Activated naive CD8-positive, alpha-beta T cell treated with anti-CD3 and anti-CD28 coated beads, Interleukin-2, amount 10 ng/mL, durations not matched to agents 7 days and 5 days (primary cell): ENCODE data around the gene PSMF1. TPM values are rescaled to one million over a fixed set of nuclear protein-coding genes. Genes with fewer than 3 reads are reported as not detected.
"Not testable (repeated sequence)": the region's sequence is repeated elsewhere in the genome, so short reads cannot be mapped to it uniquely, and the experiment has no call there.

ENCODE experiments used
- ATAC-seq: fragments of 150-1000 bp; cut with Tn5 transposase; one replicate; pipeline ENCODE4 v1.10.0; 2021; ENCODE audit warnings: low read depth, moderate library complexity
- POLR2A ChIA-PET: fragments of 350-600 bp; sonication (Branson Sonifier 250); formaldehyde crosslinking; loops from one replicate; lab custom pipeline; 2021; ENCODE audit warnings: antibody characterized with exemption; lab: Charles Lee
- DNase-seq: peaks from one replicate; pipeline ENCODE4 v3.0.0; 2021
- H3K27ac Mint-ChIP-seq: one replicate; pipeline ENCODE4 v1.8.0; 2022; ENCODE audit warnings: mild to moderate bottlenecking, mixed read lengths
- H3K27me3 Mint-ChIP-seq: one replicate; pipeline ENCODE4 v1.8.0; 2022; ENCODE audit warnings: mild to moderate bottlenecking, moderate library complexity, mixed read lengths
- H3K36me3 Mint-ChIP-seq: one replicate; pipeline ENCODE4 v1.8.0; 2021; ENCODE audit warnings: mild to moderate bottlenecking, mixed read lengths
- H3K4me1 Mint-ChIP-seq: one replicate; pipeline ENCODE4 v1.8.0; 2021; ENCODE audit warnings: mixed read lengths
- H3K4me3 Mint-ChIP-seq: one replicate; pipeline ENCODE4 v1.8.0; 2022; ENCODE audit warnings: mild to moderate bottlenecking, moderate library complexity, mixed read lengths
- H3K9me3 Mint-ChIP-seq: one replicate; pipeline ENCODE4 v1.8.0; 2021; ENCODE audit warnings: mixed read lengths
- total RNA-seq, 2 experiments: library from RNA; stranded (reverse); gene quantifications; one replicate each; pipeline ENCODE4 v1.2.3, GENCODE V29; 2021

The PSMF1 gene
- total RNA-seq, 2 experiments from 2014 or later, result 126 to 127 TPM

GRCh38 chr20:1130058-1130694 is 11.8 kb downstream of the PSMF1 start:
- H3K4me3 Mint-ChIP-seq, result no peak overlapping the region
- peaks cover 63% of the 10 kb centered on the region for H3K36me3 Mint-ChIP-seq
- H3K27me3 Mint-ChIP-seq, result no peaks in the 10 kb centered on the region
- DNase-seq (no peak), ATAC-seq (no peak)
- POLR2A ChIA-PET, result no interaction called here
- H3K9me3 Mint-ChIP-seq, result peaks cover 1% of the 10 kb centered on the region
- no peak overlapping the region for H3K27ac Mint-ChIP-seq
- H3K4me1 Mint-ChIP-seq, result peaks cover 18% of the 10 kb centered on the region

GRCh38 chr20:1130847-1131246 is 12.4 kb downstream of the PSMF1 start:
- DNase-seq (no peak), ATAC-seq (no peak)
- no peak overlapping the region for H3K27ac Mint-ChIP-seq
- POLR2A ChIA-PET, result no interaction called here
- peaks cover 1% of the 10 kb centered on the region for H3K9me3 Mint-ChIP-seq
- H3K4me3 Mint-ChIP-seq, result no peak overlapping the region
- peaks cover 67% of the 10 kb centered on the region for H3K36me3 Mint-ChIP-seq
- peaks cover 16% of the 10 kb centered on the region for H3K4me1 Mint-ChIP-seq
- H3K27me3 Mint-ChIP-seq, result no peaks in the 10 kb centered on the region

- no peak for ATAC-seq
- no peak for DNase-seq
- no peak overlapping the region for H3K4me3 Mint-ChIP-seq
- peaks cover 15% of the 10 kb centered on the region for H3K4me1 Mint-ChIP-seq
- H3K36me3 Mint-ChIP-seq, result peaks cover 68% of the 10 kb centered on the region
- POLR2A ChIA-PET, result no interaction called here
- no peaks in the 10 kb centered on the region for H3K27me3 Mint-ChIP-seq
- H3K27ac Mint-ChIP-seq, result no peak overlapping the region
- peaks cover 1% of the 10 kb centered on the region for H3K9me3 Mint-ChIP-seq
Observed at GRCh38 chr20:1131354-1131753, 13.0 kb downstream of the PSMF1 start.

- Mint-ChIP-seq H3K27ac (peak overlapping the region; percentile 51), H3K27me3 (no peaks in the 10 kb centered on the region), H3K36me3 (peaks cover 72% of the 10 kb centered on the region), H3K9me3 (peaks cover 1% of the 10 kb centered on the region), H3K4me1 (peaks cover 15% of the 10 kb centered on the region), H3K4me3 (peak overlapping the region; percentile 5)
- DNase-seq (no peak), ATAC-seq (peak; percentile 97)
- POLR2A ChIA-PET, result interaction anchor here (0.6 to 1.1 kb wide), 2 partner anchors 16 to 301 kb away, joined by 3 to 4 read pairs; partner anchors contain the start of genes FAM110A and PSMF1
Observed at GRCh38 chr20:1134355-1134754, 16.0 kb downstream of the PSMF1 start.

- no peak overlapping the region for H3K4me3 Mint-ChIP-seq
- H3K36me3 Mint-ChIP-seq, result peaks cover 68% of the 10 kb centered on the region
- H3K4me1 Mint-ChIP-seq, result peaks cover 15% of the 10 kb centered on the region
- H3K9me3 Mint-ChIP-seq, result peaks cover 1% of the 10 kb centered on the region
- DNase-seq (no peak), ATAC-seq (no peak)
- H3K27ac Mint-ChIP-seq, result peak overlapping the region; percentile 51
- POLR2A ChIA-PET, result interaction anchor here (0.5 to 1.1 kb wide), 2 partner anchors 17 to 227 kb away, joined by 3 to 4 read pairs; partner anchors contain the start of gene PSMF1
- no peaks in the 10 kb centered on the region for H3K27me3 Mint-ChIP-seq
Observed at GRCh38 chr20:1134836-1135235, 16.4 kb downstream of the PSMF1 start.

GRCh38 chr20:1137236-1137635 is 18.8 kb downstream of the PSMF1 start:
- H3K4me1 Mint-ChIP-seq, result peaks cover 14% of the 10 kb centered on the region
- no peak for DNase-seq
- ATAC-seq, result no peak
- H3K36me3 Mint-ChIP-seq, result peaks cover 66% of the 10 kb centered on the region
- H3K27ac Mint-ChIP-seq, result no peak overlapping the region
- peaks cover 1% of the 10 kb centered on the region for H3K9me3 Mint-ChIP-seq
- no peak overlapping the region for H3K4me3 Mint-ChIP-seq
- no peaks in the 10 kb centered on the region for H3K27me3 Mint-ChIP-seq
- POLR2A ChIA-PET, result no interaction called here

GRCh38 chr20:1144401-1145172 is 26.2 kb downstream of the PSMF1 start:
- Mint-ChIP-seq H3K27ac (no peak overlapping the region), H3K36me3 (peaks cover 46% of the 10 kb centered on the region), H3K9me3 (no peaks in the 10 kb centered on the region), H3K4me1 (peaks cover 2% of the 10 kb centered on the region), H3K27me3 (no peaks in the 10 kb centered on the region), H3K4me3 (no peak overlapping the region)
- POLR2A ChIA-PET, result no interaction called here
- no peak for DNase-seq
- no peak for ATAC-seq

- no peak for DNase-seq
- Mint-ChIP-seq H3K4me3 (no peak overlapping the region), H3K4me1 (peaks cover 4% of the 10 kb centered on the region), H3K27ac (no peak overlapping the region), H3K9me3 (no peaks in the 10 kb centered on the region), H3K27me3 (no peaks in the 10 kb centered on the region), H3K36me3 (peaks cover 43% of the 10 kb centered on the region)
- POLR2A ChIA-PET, result no interaction called here
- no peak for ATAC-seq
Observed at GRCh38 chr20:1146957-1147356, 28.6 kb downstream of the PSMF1 start.

- not testable (repeated sequence) for DNase-seq, H3K9me3 Mint-ChIP-seq, H3K27ac Mint-ChIP-seq, H3K27me3 Mint-ChIP-seq, H3K4me3 Mint-ChIP-seq, ATAC-seq
- Mint-ChIP-seq H3K4me1 (peaks cover 12% of the 10 kb centered on the region), H3K36me3 (peaks cover 42% of the 10 kb centered on the region)
- POLR2A ChIA-PET, result interaction anchor here (0.7 kb wide), 1 partner anchor 1482 kb away, joined by 3 read pairs; no protein-coding TSS in a partner anchor
Observed at GRCh38 chr20:1149812-1150211, 31.4 kb downstream of the PSMF1 start.

- Mint-ChIP-seq H3K27ac (no peak overlapping the region), H3K9me3 (no peaks in the 10 kb centered on the region), H3K36me3 (peaks cover 46% of the 10 kb centered on the region), H3K4me1 (peaks cover 12% of the 10 kb centered on the region), H3K4me3 (no peak overlapping the region), H3K27me3 (no peaks in the 10 kb centered on the region)
- DNase-seq (no peak), ATAC-seq (peak; percentile 33)
- POLR2A ChIA-PET, result interaction anchor here (0.7 kb wide), 1 partner anchor 1482 kb away, joined by 3 read pairs; no protein-coding TSS in a partner anchor
Observed at GRCh38 chr20:1150218-1150617, 31.8 kb downstream of the PSMF1 start.

GRCh38 chr20:1150968-1151367 is 32.6 kb downstream of the PSMF1 start:
- peaks cover 12% of the 10 kb centered on the region for H3K4me1 Mint-ChIP-seq
- no peaks in the 10 kb centered on the region for H3K27me3 Mint-ChIP-seq
- H3K4me3 Mint-ChIP-seq, result no peak overlapping the region
- POLR2A ChIA-PET, result no interaction called here
- no peak for ATAC-seq
- H3K27ac Mint-ChIP-seq, result no peak overlapping the region
- H3K9me3 Mint-ChIP-seq, result no peaks in the 10 kb centered on the region
- no peak for DNase-seq
- peaks cover 51% of the 10 kb centered on the region for H3K36me3 Mint-ChIP-seq

GRCh38 chr20:1154226-1154625 is 35.8 kb downstream of the PSMF1 start:
- peaks cover 15% of the 10 kb centered on the region for H3K4me1 Mint-ChIP-seq
- H3K27me3 Mint-ChIP-seq, result no peaks in the 10 kb centered on the region
- POLR2A ChIA-PET, result no interaction called here
- ATAC-seq (no peak), DNase-seq (no peak)
- H3K4me3 Mint-ChIP-seq, result no peak overlapping the region
- no peak overlapping the region for H3K27ac Mint-ChIP-seq
- H3K9me3 Mint-ChIP-seq, result no peaks in the 10 kb centered on the region
- H3K36me3 Mint-ChIP-seq, result peaks cover 52% of the 10 kb centered on the region

GRCh38 chr20:1154691-1155090 is 36.3 kb downstream of the PSMF1 start:
- Mint-ChIP-seq H3K27ac (no peak overlapping the region), H3K9me3 (no peaks in the 10 kb centered on the region)
- POLR2A ChIA-PET, result no interaction called here

GRCh38 chr20:1155342-1155741 is 36.9 kb downstream of the PSMF1 start:
- no peaks in the 10 kb centered on the region for H3K27me3 Mint-ChIP-seq
- H3K4me1 Mint-ChIP-seq, result peaks cover 15% of the 10 kb centered on the region
- POLR2A ChIA-PET, result no interaction called here
- no peaks in the 10 kb centered on the region for H3K9me3 Mint-ChIP-seq
- no peak overlapping the region for H3K27ac Mint-ChIP-seq
- DNase-seq, result no peak
- no peak for ATAC-seq
- no peak overlapping the region for H3K4me3 Mint-ChIP-seq
- peaks cover 53% of the 10 kb centered on the region for H3K36me3 Mint-ChIP-seq

More at GRCh38 chr20:1154691-1155090, 36.3 kb downstream of the PSMF1 start:
- Mint-ChIP-seq H3K4me1 (peaks cover 15% of the 10 kb centered on the region), H3K27me3 (no peaks in the 10 kb centered on the region), H3K36me3 (peaks cover 51% of the 10 kb centered on the region), H3K4me3 (no peak overlapping the region)
- ATAC-seq (no peak), DNase-seq (no peak)
